ENCODE results near the gene PHF21A.

The PHF21A gene

GRCh38 chr11:46121301-46121723, at the start of gene PHF21A:
Gene PHF21A, minus strand, starts transcription at chr11:46121454. Its CDS starts 37,235 bp downstream, at chr11:46084219.
- peak; percentile 70 to 72 for ATAC-seq

GRCh38 chr11:46170797-46171196, 49.5 kb upstream of the PHF21A start:
- ATAC-seq: no peak

GRCh38 chr11:46162700-46163099, 41.4 kb upstream of the PHF21A start:
- ATAC-seq: no peak

DNA sequence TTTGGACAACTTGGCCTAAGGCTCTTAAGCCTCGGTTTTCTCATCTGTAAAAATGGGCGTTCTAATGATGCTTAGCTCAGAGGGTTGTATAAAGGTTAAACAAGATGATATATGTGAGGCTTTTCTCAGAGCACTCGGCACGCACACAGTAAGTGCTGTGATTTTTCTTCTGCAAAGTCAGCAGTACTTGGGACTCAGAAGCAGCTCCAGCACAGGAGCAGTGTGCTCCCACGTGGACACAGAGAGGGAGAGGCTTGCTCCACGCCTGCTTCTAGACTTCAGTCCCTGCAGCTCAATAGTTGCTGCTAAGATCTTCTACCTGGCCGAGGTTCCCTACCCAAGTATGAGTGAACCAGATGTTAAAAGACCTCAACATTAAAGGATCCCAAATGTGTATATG, 39.9 kb upstream of the PHF21A start:
- ATAC-seq: no peak

DNA sequence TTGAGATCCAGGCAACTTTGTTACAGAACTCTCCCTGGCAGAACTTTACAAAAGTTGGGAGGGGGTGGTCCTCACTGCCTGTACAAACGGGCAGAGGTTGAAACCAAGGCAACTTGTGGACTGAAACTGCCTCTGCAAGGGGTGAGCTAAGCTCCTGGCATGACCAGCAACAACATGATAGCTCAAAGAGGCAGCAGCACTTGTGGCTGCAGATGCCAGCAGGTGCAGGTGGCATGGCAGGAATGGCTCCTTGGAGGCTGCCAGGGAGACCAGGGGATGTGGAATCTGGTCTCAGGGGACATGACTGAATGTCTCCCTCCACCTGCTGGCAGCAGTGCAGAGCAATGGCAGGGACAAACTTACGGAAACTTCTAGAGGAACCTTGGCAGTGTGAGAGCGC, 38.8 kb upstream of the PHF21A start:
- ATAC-seq: no peak

- no peak for ATAC-seq
Measured at GRCh38 chr11:46159680-46160079, 38.4 kb upstream of the PHF21A start.

- ATAC-seq: no peak
Measured at GRCh38 chr11:46149826-46150225, 28.6 kb upstream of the PHF21A start.

- no peak for ATAC-seq
Measured at GRCh38 chr11:46149342-46149741, 28.1 kb upstream of the PHF21A start.

DNA sequence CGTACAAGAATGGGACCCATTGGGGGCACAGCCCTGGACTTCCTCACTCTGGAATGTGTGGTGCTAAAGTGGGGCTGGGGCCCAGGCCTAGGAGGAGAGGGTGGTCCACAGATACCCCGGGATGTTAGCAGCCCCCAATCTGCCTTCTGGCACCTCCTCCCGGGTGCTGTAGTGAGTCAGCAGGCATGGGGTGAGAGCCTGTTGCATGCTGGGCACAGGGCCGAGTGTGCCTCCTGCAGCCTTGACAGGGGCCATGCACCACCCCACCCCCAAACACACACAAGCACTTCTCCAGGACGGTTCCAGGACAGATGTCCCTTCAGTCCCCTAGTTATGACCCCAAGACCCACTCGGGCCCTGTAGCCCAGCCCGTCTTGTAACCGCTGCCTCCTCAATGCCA, 23.5 kb upstream of the PHF21A start:
- ATAC-seq: no peak

DNA sequence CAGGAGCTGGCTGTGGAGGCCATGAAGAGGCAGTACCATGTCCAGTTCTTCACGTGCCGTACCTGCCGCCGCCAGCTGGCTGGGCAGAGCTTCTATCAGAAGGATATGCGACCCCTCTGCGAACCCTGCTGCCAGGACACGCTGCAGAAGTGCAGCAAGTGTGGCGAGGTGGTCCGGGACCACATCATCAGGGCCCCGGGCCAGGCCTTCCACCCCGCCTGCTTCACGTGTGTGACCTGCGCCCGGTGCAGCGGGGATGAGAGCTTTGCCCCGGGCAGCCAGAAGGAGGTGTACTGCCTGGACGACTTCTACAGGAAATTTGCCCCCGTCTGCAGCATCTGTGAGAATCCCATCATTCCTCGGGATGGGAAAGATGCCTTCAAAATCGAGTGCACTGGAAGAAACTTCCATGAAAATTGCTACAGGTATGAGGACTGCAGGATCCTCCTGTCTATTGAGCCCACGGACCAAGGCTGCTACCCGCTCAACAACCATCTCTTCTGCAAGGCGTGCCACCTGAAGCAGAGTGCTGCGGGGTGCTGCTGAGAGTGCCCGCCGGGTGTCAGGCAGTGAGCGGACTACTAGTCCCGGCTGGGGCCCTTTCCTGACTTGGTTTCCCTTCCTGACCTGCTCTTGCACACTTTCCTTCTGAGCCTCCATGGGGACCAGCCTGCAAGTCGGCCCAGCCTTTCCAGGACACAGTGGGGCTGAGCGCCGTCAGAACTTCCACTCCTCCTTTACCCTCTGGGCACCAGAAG, 22.0 kb upstream of the PHF21A start:
- ATAC-seq: no peak

GRCh38 chr11:46142561-46142960, 21.3 kb upstream of the PHF21A start:
- no peak for ATAC-seq

DNA sequence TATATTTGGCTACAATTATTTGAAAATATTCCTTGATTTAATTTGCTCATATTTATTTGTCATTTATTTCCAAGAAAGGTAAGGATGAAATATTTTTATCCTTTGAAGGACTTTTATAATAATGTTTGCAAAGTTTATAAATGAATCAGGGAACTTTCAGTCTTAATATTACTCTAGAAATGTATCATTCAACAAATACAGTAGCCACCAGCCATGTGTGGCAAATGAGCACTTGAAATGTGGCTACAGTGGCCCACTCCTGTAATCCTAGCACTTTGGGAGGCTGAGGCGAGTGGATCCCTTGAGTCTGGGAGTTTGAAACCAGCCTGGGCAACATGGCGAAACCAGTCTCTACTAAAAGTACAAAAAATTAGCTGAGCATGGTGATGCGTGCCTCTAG, 20.3 kb upstream of the PHF21A start:
- no peak for ATAC-seq

GRCh38 chr11:46134540-46134939, 13.3 kb upstream of the PHF21A start:
- ATAC-seq: no peak

DNA sequence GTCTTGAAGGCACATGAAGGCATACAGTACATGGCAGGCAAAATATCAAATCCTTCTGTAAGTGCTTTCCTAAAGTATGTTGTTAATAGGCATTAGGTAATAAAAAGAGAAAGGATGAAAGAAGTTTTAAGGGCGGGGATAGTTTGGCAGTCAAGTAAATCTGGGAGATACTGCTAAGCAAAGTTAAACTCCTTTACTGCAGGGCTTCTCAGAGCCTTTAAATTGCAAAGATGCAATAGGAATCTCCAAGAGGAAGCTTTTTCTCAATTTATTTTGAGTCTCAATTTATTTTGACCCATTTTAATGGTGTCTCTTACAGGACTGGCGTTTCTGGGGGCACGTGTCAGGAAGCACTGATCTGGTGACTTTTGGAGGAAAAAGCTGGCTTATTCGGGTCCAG, 12.8 kb upstream of the PHF21A start:
- ATAC-seq: no peak

GRCh38 chr11:46133119-46133518, 11.9 kb upstream of the PHF21A start:
- ATAC-seq: no peak

GRCh38 chr11:46130286-46130940, 9.2 kb upstream of the PHF21A start:
- ATAC-seq: no peak

- ATAC-seq: no peak
Measured at GRCh38 chr11:46129133-46129532, 7.9 kb upstream of the PHF21A start.

- ATAC-seq: peak; percentile 76 to 77
Measured at GRCh38 chr11:46127150-46127638, 5.9 kb upstream of the PHF21A start.

DNA sequence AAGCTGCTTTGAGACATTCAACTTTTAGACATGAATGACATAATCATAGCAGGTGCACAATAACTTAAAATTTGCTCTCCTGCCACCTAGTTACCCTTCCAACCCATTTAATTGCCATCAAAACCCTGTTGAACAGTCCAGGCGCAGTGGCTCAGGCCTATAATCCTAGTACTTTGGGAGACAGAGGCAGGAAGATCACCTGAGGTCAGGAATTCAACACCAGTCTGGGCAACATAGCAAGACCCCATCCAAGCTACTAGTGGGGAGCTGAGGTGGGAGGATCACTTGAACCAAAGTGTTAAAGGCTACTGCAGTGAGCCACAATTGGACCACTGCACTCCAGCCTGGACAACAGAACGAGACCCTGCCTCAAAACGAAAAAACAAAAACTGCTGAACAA, 4.0 kb upstream of the PHF21A start:
- ATAC-seq: no peak

GRCh38 chr11:46122945-46123715, 1.9 kb upstream of the PHF21A start:
- no peak for ATAC-seq

GRCh38 chr11:46121724-46122477, 647 bp upstream of the PHF21A start:
- ATAC-seq: peak; percentile 54 to 57
